ENCODE results near the gene SMAD5. TPM values are rescaled to one million over a fixed set of nuclear protein-coding genes. Genes with fewer than 3 reads are reported as not detected.

Gene SMAD5
- total RNA-seq, 1 experiment from 2014 or later = 46.1 TPM

- DNase-seq (ENCODE audit: low read depth, low spot score) = no peak
- in situ Hi-C loops (cut with HindIII; ENCODE audit: low pct_unique_long_range_greater_than_20kb, low sequenced_read_pairs) = no loop called here
Observed at GRCh38 chr5:136109453-136110135, 23.1 kb upstream of the SMAD5 start.

- in situ Hi-C loops (cut with HindIII; ENCODE audit: low pct_unique_long_range_greater_than_20kb, low sequenced_read_pairs) = no loop called here
- no peak for DNase-seq (ENCODE audit: low read depth, low spot score)
Observed at GRCh38 chr5:136113606-136114005, 19.0 kb upstream of the SMAD5 start.

GRCh38 chr5:136114414-136115125 lies 18.1 kb upstream of the SMAD5 start:
- no peak for DNase-seq (ENCODE audit: low read depth, low spot score)
- in situ Hi-C loops (cut with HindIII; ENCODE audit: low pct_unique_long_range_greater_than_20kb, low sequenced_read_pairs) = no loop called here

- DNase-seq (ENCODE audit: low read depth, low spot score) = no peak
- in situ Hi-C loops (cut with HindIII; ENCODE audit: low pct_unique_long_range_greater_than_20kb, low sequenced_read_pairs) = no loop called here
Observed at GRCh38 chr5:136115183-136115865, 17.3 kb upstream of the SMAD5 start.

GRCh38 chr5:136120529-136120928 lies 12.1 kb upstream of the SMAD5 start:
- in situ Hi-C loops (cut with HindIII; ENCODE audit: low pct_unique_long_range_greater_than_20kb, low sequenced_read_pairs) = no loop called here
- DNase-seq (ENCODE audit: low read depth, low spot score) = no peak

- DNase-seq (ENCODE audit: low read depth, low spot score) = no peak
- in situ Hi-C loops (cut with HindIII; ENCODE audit: low pct_unique_long_range_greater_than_20kb, low sequenced_read_pairs) = no loop called here
Observed at GRCh38 chr5:136123236-136123768, 9.3 kb upstream of the SMAD5 start.

GRCh38 chr5:136127560-136127959 lies 5.1 kb upstream of the SMAD5 start:
- in situ Hi-C loops (cut with HindIII; ENCODE audit: low pct_unique_long_range_greater_than_20kb, low sequenced_read_pairs) = no loop called here
- DNase-seq (ENCODE audit: low read depth, low spot score) = no peak

GRCh38 chr5:136128481-136128880 lies 4.2 kb upstream of the SMAD5 start:
- DNase-seq (ENCODE audit: low read depth, low spot score) = no peak
- in situ Hi-C loops (cut with HindIII; ENCODE audit: low pct_unique_long_range_greater_than_20kb, low sequenced_read_pairs) = no loop called here

- in situ Hi-C loops (cut with HindIII; ENCODE audit: low pct_unique_long_range_greater_than_20kb, low sequenced_read_pairs) = no loop called here
- DNase-seq (ENCODE audit: low read depth, low spot score) = no peak
Observed at GRCh38 chr5:136129445-136129844, 3.2 kb upstream of the SMAD5 start.

- in situ Hi-C loops (cut with HindIII; ENCODE audit: low pct_unique_long_range_greater_than_20kb, low sequenced_read_pairs) = no loop called here
- no peak for DNase-seq (ENCODE audit: low read depth, low spot score)
Observed at GRCh38 chr5:136130581-136130980, 2.1 kb upstream of the SMAD5 start.

GRCh38 chr5:136132087-136132486 lies 558 bp upstream of the SMAD5 start:
- DNase-seq (ENCODE audit: low read depth, low spot score) = peak; percentile 15
- in situ Hi-C loops (cut with HindIII; ENCODE audit: low pct_unique_long_range_greater_than_20kb, low sequenced_read_pairs) = no loop called here

- in situ Hi-C loops (cut with HindIII; ENCODE audit: low pct_unique_long_range_greater_than_20kb, low sequenced_read_pairs) = no loop called here
- DNase-seq (ENCODE audit: low read depth, low spot score) = peak; percentile 69
Observed at GRCh38 chr5:136133222-136133921, 727 bp downstream of the SMAD5 start.

GRCh38 chr5:136133922-136134379 lies 1.3 kb downstream of the SMAD5 start:
- in situ Hi-C loops (cut with HindIII; ENCODE audit: low pct_unique_long_range_greater_than_20kb, low sequenced_read_pairs) = no loop called here
- DNase-seq (ENCODE audit: low read depth, low spot score) = no peak

GRCh38 chr5:136134653-136135052 lies 2.0 kb downstream of the SMAD5 start:
- no peak for DNase-seq (ENCODE audit: low read depth, low spot score)
- in situ Hi-C loops (cut with HindIII; ENCODE audit: low pct_unique_long_range_greater_than_20kb, low sequenced_read_pairs) = no loop called here

GRCh38 chr5:136135536-136135935 lies 2.9 kb downstream of the SMAD5 start:
- in situ Hi-C loops (cut with HindIII; ENCODE audit: low pct_unique_long_range_greater_than_20kb, low sequenced_read_pairs) = no loop called here
- DNase-seq (ENCODE audit: low read depth, low spot score) = no peak

- no peak for DNase-seq (ENCODE audit: low read depth, low spot score)
- in situ Hi-C loops (cut with HindIII; ENCODE audit: low pct_unique_long_range_greater_than_20kb, low sequenced_read_pairs) = no loop called here
Observed at GRCh38 chr5:136137497-136138220, 5.0 kb downstream of the SMAD5 start.

- in situ Hi-C loops (cut with HindIII; ENCODE audit: low pct_unique_long_range_greater_than_20kb, low sequenced_read_pairs) = no loop called here
- DNase-seq (ENCODE audit: low read depth, low spot score) = no peak
Observed at GRCh38 chr5:136141561-136141960, 8.9 kb downstream of the SMAD5 start.
